OCI-M2 (cell line): ENCODE results near the gene RBMXL2.

Experiments
- DNase-seq: peaks from one replicate; lab custom pipeline; 2025; ENCODE audit not compliant: unreplicated experiment; lab: John Stamatoyannopoulos, UW

Gene RBMXL2

GRCh38 chr11:7088921-7089320, at the start of gene RBMXL2:
Gene RBMXL2 (plus strand): TSS chr11:7088998. CDS start chr11:7089121, 123 bp downstream.
- no peak for DNase-seq

GRCh38 chr11:7046474-7047175, 42.2 kb upstream of the RBMXL2 start:
- DNase-seq: no peak

GRCh38 chr11:7050191-7050590, 38.6 kb upstream of the RBMXL2 start:
- no peak for DNase-seq

- no peak for DNase-seq
Observed at GRCh38 chr11:7056828-7057513, 31.8 kb upstream of the RBMXL2 start.

GRCh38 chr11:7057641-7058040, 31.2 kb upstream of the RBMXL2 start:
- DNase-seq: no peak

- no peak for DNase-seq
Observed at GRCh38 chr11:7060868-7061267, 27.9 kb upstream of the RBMXL2 start.

- no peak for DNase-seq
Observed at GRCh38 chr11:7062534-7062933, 26.3 kb upstream of the RBMXL2 start.

- no peak for DNase-seq
Observed at GRCh38 chr11:7072401-7073028, 16.3 kb upstream of the RBMXL2 start.

- no peak for DNase-seq
Observed at GRCh38 chr11:7077101-7077500, 11.7 kb upstream of the RBMXL2 start.

GRCh38 chr11:7079545-7080135, 9.2 kb upstream of the RBMXL2 start:
- no peak for DNase-seq

- DNase-seq: no peak
Observed at GRCh38 chr11:7080900-7081299, 7.9 kb upstream of the RBMXL2 start.

GRCh38 chr11:7081441-7081840, 7.4 kb upstream of the RBMXL2 start:
- no peak for DNase-seq

GRCh38 chr11:7089328-7090251, 792 bp downstream of the RBMXL2 start:
- no peak for DNase-seq

GRCh38 chr11:7098235-7098832, 9.5 kb downstream of the RBMXL2 start:
- DNase-seq: no peak

GRCh38 chr11:7115780-7116179, 27.0 kb downstream of the RBMXL2 start:
- DNase-seq: no peak

- DNase-seq: no peak
Observed at GRCh38 chr11:7116370-7116769, 27.6 kb downstream of the RBMXL2 start.

- DNase-seq: no peak
Observed at GRCh38 chr11:7138051-7138450, 49.3 kb downstream of the RBMXL2 start.
